Astrocyte (in vitro differentiated cells and primary cell): ENCODE measurements around the gene ALDH1L1.

ENCODE experiments used
- CTCF ChIP-seq: IDR thresholded peaks from 2 replicates; pipeline ENCODE4 v1.5.1; 2011; ENCODE audit warnings: low read depth, mild to moderate bottlenecking, inconsistent platforms, low read length, moderate library complexity; ENCODE audit not compliant: insufficient read depth
- EZH2 ChIP-seq: IDR thresholded peaks from 2 replicates; pipeline ENCODE4 v1.6.1; 2012; ENCODE audit warnings: mild to moderate bottlenecking, low read length, inconsistent platforms; ENCODE audit not compliant: insufficient read depth

- TF ChIP-seq CTCF = no peak
- TF ChIP-seq EZH2 = no peak
Observed at GRCh38 chr3:126102011-126102410, 78.4 kb downstream of the ALDH1L1 start.
